ENCODE data around the gene ADIG.

DNA sequence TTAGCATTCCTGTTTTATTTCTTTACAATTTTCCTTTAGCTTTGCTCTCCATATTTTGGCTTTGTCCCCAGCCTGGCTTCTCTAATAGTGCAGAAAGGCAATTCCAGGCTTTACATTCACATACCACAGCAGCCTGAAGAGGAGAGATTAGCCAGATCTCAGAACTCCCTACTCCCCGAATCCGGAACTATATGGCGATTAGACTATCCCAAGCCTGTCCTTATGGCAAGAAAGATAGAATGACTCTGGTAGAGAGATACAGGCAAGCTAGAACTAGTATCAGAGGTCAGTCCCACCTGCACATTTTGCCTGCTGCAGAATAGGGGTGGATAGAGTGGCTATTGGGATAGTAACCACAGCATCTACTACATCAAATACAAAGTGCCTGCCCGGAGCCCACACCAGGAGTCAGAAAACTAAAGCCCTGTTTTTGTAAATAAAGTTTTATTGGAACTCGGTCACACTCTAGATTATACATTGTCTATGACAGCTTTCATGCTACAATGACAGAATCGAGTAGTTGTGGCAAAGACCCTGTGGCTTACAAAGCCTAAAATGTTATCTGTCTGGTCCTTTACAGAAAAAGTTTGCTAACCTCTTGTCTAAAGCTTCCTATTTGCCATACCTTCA lies 17.1 kb upstream of the ADIG start:
- TF ChIP-seq, protein P1, sequence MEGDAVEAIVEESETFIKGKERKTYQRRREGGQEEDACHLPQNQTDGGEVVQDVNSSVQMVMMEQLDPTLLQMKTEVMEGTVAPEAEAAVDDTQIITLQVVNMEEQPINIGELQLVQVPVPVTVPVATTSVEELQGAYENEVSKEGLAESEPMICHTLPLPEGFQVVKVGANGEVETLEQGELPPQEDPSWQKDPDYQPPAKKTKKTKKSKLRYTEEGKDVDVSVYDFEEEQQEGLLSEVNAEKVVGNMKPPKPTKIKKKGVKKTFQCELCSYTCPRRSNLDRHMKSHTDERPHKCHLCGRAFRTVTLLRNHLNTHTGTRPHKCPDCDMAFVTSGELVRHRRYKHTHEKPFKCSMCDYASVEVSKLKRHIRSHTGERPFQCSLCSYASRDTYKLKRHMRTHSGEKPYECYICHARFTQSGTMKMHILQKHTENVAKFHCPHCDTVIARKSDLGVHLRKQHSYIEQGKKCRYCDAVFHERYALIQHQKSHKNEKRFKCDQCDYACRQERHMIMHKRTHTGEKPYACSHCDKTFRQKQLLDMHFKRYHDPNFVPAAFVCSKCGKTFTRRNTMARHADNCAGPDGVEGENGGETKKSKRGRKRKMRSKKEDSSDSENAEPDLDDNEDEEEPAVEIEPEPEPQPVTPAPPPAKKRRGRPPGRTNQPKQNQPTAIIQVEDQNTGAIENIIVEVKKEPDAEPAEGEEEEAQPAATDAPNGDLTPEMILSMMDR (IDR thresholded peaks at IDR 0.05): no peak
- TF ChIP-seq POLR2A (IDR thresholded peaks at IDR 0.05; ENCODE audit: low read depth) (no peak), POLR2AphosphoS5 (IDR thresholded peaks at IDR 0.05) (no peak), EP300 (IDR thresholded peaks at IDR 0.05) (no peak)
